Head of caudate nucleus (tissue), 42 donors: ENCODE data around the gene SNAP29.
A peak's percentile ranks its signal among the peaks of the same experiment; 100 is the strongest.

Source experiments
- DNase-seq, 42 donors: peaks; one replicate each; pipeline versions ENCODE4 v3.0.0 to v3.0.0-alpha.2; 2020 to 2021; ENCODE audit warnings: mixed read lengths in 7 of 42
- intact Hi-C: fragments of 100-400 bp; cut with DNase I; formaldehyde crosslinking; loops from one replicate; pipeline ENCODE4 v1.15.0; 2022

SNAP29 gene

GRCh38 chr22:20862540-20862939 lies 3.7 kb downstream of the SNAP29 start:
- intact Hi-C loops, result no loop called here
- no peak for DNase-seq

- no peak for DNase-seq
- intact Hi-C loops, result no loop called here
Observed at GRCh38 chr22:20863366-20863765, 4.6 kb downstream of the SNAP29 start.

DNA sequence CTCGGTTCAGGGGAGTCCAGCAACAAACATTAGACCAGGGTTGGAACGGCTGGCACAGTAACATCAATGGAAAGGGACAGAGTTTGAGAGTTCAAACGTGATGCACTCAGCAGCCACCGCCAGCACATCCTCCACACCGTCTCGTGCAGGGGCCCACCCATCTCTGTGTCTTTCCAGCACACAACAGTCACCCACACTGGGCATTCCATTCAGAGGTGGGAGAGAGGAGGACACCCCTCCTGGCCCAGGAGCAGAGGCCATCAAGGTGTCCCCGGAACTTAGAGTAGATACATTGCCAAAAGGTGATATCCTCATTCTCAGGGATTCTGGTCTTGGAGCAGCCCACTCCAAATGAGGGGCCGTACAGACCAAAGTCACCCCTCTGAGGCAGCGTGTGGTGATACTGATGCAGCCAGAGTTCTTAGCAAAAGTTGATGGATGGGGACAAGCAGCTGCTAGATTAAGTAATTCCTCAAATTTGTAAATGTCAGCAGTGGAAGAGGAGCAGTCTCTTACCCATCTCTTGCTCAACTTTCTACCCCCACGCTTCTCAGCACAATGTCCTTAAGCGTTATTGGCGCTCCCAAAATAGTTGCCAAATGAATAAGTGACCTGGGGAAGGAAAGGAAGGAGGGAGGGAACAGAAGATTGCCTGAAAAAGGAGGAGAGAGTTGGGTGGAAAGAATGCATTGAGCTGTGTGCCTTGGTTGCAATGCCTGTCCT lies 5.5 kb downstream of the SNAP29 start:
- intact Hi-C loops, result no loop called here
- peak in 5 of 42 donors; percentile 17 to 49 (median 29) for DNase-seq

GRCh38 chr22:20865331-20865730 lies 6.5 kb downstream of the SNAP29 start:
- no peak for DNase-seq
- intact Hi-C loops, result no loop called here

- intact Hi-C loops, result no loop called here
- DNase-seq, result no peak
Observed at GRCh38 chr22:20865875-20866445, 7.2 kb downstream of the SNAP29 start.

GRCh38 chr22:20866736-20867135 lies 7.9 kb downstream of the SNAP29 start:
- DNase-seq, result no peak
- intact Hi-C loops, result no loop called here

GRCh38 chr22:20867179-20868024 lies 8.6 kb downstream of the SNAP29 start:
- intact Hi-C loops, result no loop called here
- DNase-seq, result peak in 19 of 42 donors; percentile 9 to 57 (median 31)

DNA sequence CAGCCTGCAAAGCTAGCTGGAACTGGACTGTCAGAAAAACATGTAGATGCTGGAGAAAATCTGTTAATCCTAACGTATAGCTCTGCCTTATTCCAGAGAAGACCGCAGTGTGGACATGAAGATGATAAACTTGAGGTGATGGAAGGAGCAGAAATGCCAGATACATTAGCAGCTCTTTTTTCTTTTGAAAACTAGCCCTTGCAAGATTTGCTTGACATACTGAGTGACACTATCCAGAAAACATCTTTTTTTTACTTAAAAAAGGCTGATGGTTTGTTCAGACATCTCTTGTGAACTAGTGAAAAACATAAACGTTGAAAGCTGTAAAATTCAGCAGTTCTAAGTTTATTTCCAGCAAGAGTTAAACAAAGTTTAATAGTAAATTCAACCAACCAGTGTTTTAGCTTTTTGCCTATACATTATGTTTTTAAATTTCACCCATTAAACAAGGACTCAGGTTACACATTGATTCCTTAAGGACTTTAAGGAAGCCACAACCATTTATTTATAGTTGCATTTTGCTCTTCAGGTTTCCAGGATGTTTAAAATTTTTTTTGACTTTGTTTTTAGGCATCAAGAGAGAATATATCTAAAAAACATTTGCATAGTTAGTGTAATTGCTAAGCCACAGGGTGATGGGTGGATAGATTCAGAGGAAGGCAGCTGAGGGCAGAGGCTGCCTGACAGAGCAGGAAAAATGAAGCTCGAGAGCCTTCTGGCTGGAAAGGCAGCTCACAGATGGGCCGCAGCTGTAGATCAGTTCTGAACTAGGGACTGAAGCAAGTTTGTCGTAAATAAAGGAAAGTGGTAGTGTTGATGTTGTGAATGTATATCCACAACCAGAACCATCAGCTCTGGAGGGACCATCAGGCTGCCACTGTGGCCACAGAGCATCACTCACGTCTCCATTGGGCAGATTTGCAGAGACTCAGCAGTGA lies 9.5 kb downstream of the SNAP29 start:
- DNase-seq, result no peak
- intact Hi-C loops, result no loop called here

- peak in 1 of 42 donors; percentile 19 for DNase-seq
- intact Hi-C loops, result no loop called here
Observed at GRCh38 chr22:20869234-20869633, 10.4 kb downstream of the SNAP29 start.

GRCh38 chr22:20873214-20873613 lies 14.4 kb downstream of the SNAP29 start:
- intact Hi-C loops, result no loop called here
- no peak for DNase-seq

DNA sequence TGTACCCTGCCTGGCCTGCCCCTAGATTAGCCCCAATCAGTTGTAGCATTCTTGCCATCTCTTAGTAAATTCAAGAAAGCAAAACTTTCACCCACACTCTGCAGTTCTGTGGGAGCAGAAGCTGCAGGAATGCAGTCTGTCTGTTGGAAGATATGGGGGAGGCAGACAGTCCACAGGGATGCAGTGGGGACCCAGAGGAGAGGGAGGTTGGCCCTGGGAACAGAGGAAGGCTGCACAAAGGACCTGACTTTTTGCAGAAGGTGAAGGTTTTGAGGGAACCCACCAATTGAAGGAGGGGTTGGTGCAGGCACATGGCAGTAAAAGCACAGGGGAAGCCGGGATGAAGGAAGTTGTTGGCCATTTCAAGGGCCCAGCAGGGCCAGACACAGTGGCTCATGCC lies 16.5 kb downstream of the SNAP29 start:
- no peak for DNase-seq
- intact Hi-C loops, result no loop called here

GRCh38 chr22:20877715-20878114 lies 18.9 kb downstream of the SNAP29 start:
- no peak for DNase-seq

GRCh38 chr22:20881231-20881630 lies 22.4 kb downstream of the SNAP29 start:
- intact Hi-C loops, result no loop called here
- DNase-seq, result no peak

More at GRCh38 chr22:20877715-20878114, 18.9 kb downstream of the SNAP29 start:
- intact Hi-C loops, result no loop called here

- intact Hi-C loops, result no loop called here
- DNase-seq, result no peak
Observed at GRCh38 chr22:20881869-20882815, 23.3 kb downstream of the SNAP29 start.

DNA sequence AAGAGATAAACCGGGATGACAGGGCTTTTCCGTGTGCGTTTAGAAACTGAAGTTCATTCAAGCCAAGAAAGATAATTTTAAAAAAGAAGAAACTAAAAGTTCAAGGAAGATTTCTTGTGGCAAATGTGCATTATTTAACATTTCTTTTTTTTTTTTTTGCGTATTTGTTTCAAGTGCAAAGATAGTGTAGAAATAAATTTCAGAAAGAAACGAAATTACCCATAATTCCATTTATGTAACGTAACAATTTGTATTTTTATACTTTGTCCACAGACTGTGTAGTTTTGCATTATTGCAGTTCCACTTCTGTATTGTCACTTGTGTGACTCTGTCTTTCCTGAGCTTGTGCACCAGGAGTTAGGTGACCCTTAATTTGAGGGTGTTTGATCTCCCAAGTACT lies 24.0 kb downstream of the SNAP29 start:
- DNase-seq, result no peak
- intact Hi-C loops, result no loop called here

DNA sequence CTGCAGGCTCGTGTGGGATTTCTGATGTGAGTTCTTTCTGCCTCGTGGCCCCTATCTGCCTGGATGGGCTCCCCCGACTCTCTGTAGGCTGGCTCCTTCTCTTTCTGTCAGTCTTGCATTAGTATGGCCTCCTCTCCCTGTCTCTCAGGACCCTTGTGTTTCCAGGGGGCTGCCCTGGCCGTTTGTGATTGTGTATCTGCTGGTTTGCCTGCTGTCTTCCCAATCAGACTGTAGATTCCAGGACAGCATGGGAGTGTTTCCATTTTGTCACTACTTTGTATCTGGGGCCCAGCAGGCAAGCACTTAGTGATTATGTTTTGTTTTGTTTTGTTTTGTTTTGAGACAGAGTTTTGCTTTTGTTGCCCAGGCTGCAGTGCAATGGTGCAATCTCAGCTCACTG lies 25.6 kb downstream of the SNAP29 start:
- intact Hi-C loops, result no loop called here
- no peak for DNase-seq

GRCh38 chr22:20885017-20885556 lies 26.3 kb downstream of the SNAP29 start:
- intact Hi-C loops, result no loop called here
- DNase-seq, result no peak
